ENCODE results near the gene VCL. TPM values are rescaled to one million over a fixed set of nuclear protein-coding genes. Genes with fewer than 3 reads are reported as not detected.
"Not testable (repeated sequence)": the region's sequence is repeated elsewhere in the genome, so short reads cannot be mapped to it uniquely, and the experiment has no call there.

The VCL gene
- total and polyA plus RNA-seq, 5 donors from 2014 or later = 11.4 to 39.2 (median 15.9) TPM

GRCh38 chr10:74135452-74135851 lies 137.5 kb downstream of the VCL start:
- no peaks in the 10 kb centered on the region for H3K27me3 Mint-ChIP-seq
- H3K9me3 Mint-ChIP-seq = no peaks in the 10 kb centered on the region
- no peaks in the 10 kb centered on the region for H3K4me1 ChIP-seq (ENCODE audit: control insufficient read depth, insufficient read depth, low read length, poor library complexity, severe bottlenecking)
- peaks cover 73% of the 10 kb centered on the region for H3K36me3 ChIP-seq (ENCODE audit: control insufficient read depth, insufficient read depth, low read length)
- no peak overlapping the region for H3K27ac Mint-ChIP-seq
- H3K4me1 Mint-ChIP-seq = peaks cover 0 to 6% (median 5%) of the 10 kb centered on the region in 4 donors
- H3K4me3 ChIP-seq (ENCODE audit: low read depth, low read length) = no peak overlapping the region
- no peaks in the 10 kb centered on the region for H3K27me3 ChIP-seq (ENCODE audit: control insufficient read depth, insufficient read depth, low read length)
- H3K4me3 Mint-ChIP-seq = no peak overlapping the region
- H3K27ac ChIP-seq (ENCODE audit: insufficient read depth, low read length, poor library complexity, severe bottlenecking) = no peak overlapping the region
- DNase-seq (no peak), ATAC-seq (ENCODE audit: low read depth in 2 of 2) (no peak)
- H3K9me3 ChIP-seq (ENCODE audit: control insufficient read depth in 2 of 2, low read length in 2 of 2) = no peaks in the 10 kb centered on the region
- H3K36me3 Mint-ChIP-seq = peaks cover 33% of the 10 kb centered on the region

DNA sequence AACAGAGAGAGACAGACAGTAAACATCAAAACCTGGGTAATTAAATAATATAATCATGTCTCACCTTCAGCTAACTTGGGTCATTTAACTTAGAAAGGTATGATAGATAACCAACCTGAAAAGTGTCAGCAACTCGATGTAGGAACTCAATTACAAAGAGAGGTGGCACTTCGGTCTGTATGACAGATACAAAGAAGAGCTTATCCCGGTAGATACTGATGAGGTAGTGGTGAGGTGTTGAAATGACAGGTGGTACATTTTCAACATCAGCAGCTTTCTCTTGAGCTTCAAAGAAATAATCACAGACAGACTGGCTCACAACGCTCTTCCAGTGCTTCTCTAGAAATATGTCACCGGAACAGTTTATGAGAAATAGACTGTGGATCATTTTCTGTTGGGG lies 140.1 kb downstream of the VCL start:
- no peak overlapping the region for H3K27ac Mint-ChIP-seq

DNA sequence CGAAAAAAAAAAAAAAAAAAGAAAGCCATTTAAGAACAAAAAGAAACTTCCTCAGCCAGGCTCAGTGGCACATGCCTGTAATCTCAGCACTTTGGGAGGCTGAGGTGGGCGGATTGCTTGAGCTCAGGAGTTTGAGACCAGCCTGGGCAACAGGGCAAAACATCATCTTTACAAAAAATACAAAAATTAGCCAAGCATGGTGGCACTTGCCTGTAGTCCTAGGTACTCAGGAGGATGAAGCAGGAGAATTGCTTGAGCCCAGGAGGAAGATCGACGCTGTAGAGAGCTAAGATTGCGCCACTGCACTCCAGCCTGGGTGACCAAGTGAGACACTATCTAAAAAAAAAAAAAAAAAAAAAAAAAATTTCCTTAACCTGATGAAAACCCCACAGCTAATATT lies 140.7 kb downstream of the VCL start:
- H3K9me3 ChIP-seq (ENCODE audit: control insufficient read depth in 2 of 2, low read length in 2 of 2); H3K27ac Mint-ChIP-seq; H3K4me3 Mint-ChIP-seq; H3K9me3 Mint-ChIP-seq; H3K27ac ChIP-seq (ENCODE audit: insufficient read depth, low read length, poor library complexity, severe bottlenecking); DNase-seq; H3K27me3 Mint-ChIP-seq; H3K27me3 ChIP-seq (ENCODE audit: control insufficient read depth, insufficient read depth, low read length); H3K4me3 ChIP-seq (ENCODE audit: low read depth, low read length); H3K4me1 ChIP-seq (ENCODE audit: control insufficient read depth, insufficient read depth, low read length, poor library complexity, severe bottlenecking); ATAC-seq (ENCODE audit: low read depth in 2 of 2): not testable (repeated sequence)
- H3K36me3 ChIP-seq (ENCODE audit: control insufficient read depth, insufficient read depth, low read length) = peaks cover 53% of the 10 kb centered on the region
- Mint-ChIP-seq H3K36me3 (peaks cover 29% of the 10 kb centered on the region), H3K4me1 (peaks cover 10 to 19% (median 15%) of the 10 kb centered on the region in 4 donors)

More for the DNA sequence above, 140.1 kb downstream of the VCL start:
- ATAC-seq (ENCODE audit: low read depth in 2 of 2) = no peak
- Mint-ChIP-seq H3K9me3 (no peaks in the 10 kb centered on the region), H3K27me3 (no peaks in the 10 kb centered on the region), H3K4me3 (no peak overlapping the region), H3K36me3 (peaks cover 29% of the 10 kb centered on the region), H3K4me1 (peaks cover 10 to 19% (median 15%) of the 10 kb centered on the region in 4 donors)
- no peaks in the 10 kb centered on the region for H3K9me3 ChIP-seq (ENCODE audit: control insufficient read depth in 2 of 2, low read length in 2 of 2)
- H3K36me3 ChIP-seq (ENCODE audit: control insufficient read depth, insufficient read depth, low read length) = peaks cover 59% of the 10 kb centered on the region
- no peak for DNase-seq
- no peak overlapping the region for H3K27ac ChIP-seq (ENCODE audit: insufficient read depth, low read length, poor library complexity, severe bottlenecking)
- no peak overlapping the region for H3K4me3 ChIP-seq (ENCODE audit: low read depth, low read length)
- no peaks in the 10 kb centered on the region for H3K27me3 ChIP-seq (ENCODE audit: control insufficient read depth, insufficient read depth, low read length)
- no peaks in the 10 kb centered on the region for H3K4me1 ChIP-seq (ENCODE audit: control insufficient read depth, insufficient read depth, low read length, poor library complexity, severe bottlenecking)

DNA sequence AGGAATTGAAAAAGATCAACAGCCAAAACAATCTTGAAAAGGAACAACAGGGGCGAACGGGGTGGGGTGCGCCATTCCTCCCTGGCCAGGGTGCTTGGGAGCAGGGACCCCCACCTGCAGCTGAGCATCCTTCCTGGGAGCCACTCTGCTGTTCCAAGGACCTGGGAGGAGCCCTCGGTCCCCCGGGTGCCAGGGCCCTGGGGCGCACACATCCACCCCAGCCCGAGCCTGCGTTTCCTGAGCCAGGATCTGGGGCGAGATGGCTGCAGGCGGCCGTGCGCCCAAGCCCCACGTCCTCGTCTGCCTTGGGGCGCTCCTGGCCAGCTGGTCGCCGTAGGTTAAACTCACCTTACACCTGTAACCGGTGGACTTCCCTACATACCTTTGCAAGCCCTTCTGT lies 142.1 kb downstream of the VCL start:
- Histone ChIP-seq H3K27ac (ENCODE audit: insufficient read depth, low read length, poor library complexity, severe bottlenecking) (no peak overlapping the region), H3K9me3 (ENCODE audit: control insufficient read depth in 2 of 2, low read length in 2 of 2) (no peaks in the 10 kb centered on the region), H3K4me3 (ENCODE audit: low read depth, low read length) (no peak overlapping the region), H3K36me3 (ENCODE audit: control insufficient read depth, insufficient read depth, low read length) (peaks cover 39% of the 10 kb centered on the region), H3K4me1 (ENCODE audit: control insufficient read depth, insufficient read depth, low read length, poor library complexity, severe bottlenecking) (peaks cover under 1% of the 10 kb centered on the region), H3K27me3 (ENCODE audit: control insufficient read depth, insufficient read depth, low read length) (no peaks in the 10 kb centered on the region)
- no peak for DNase-seq
- ATAC-seq (ENCODE audit: low read depth in 2 of 2) = no peak
- Mint-ChIP-seq H3K4me3 (no peak overlapping the region), H3K27ac (no peak overlapping the region), H3K36me3 (peaks cover 22% of the 10 kb centered on the region), H3K27me3 (no peaks in the 10 kb centered on the region), H3K9me3 (no peaks in the 10 kb centered on the region), H3K4me1 (peaks cover 13 to 22% (median 16%) of the 10 kb centered on the region in 4 donors)

- ATAC-seq (ENCODE audit: low read depth in 2 of 2) = no peak
- peaks cover 33% of the 10 kb centered on the region for H3K36me3 ChIP-seq (ENCODE audit: control insufficient read depth, insufficient read depth, low read length)
Measured at GRCh38 chr10:74140553-74140952, 142.6 kb downstream of the VCL start.

GRCh38 chr10:74145133-74145532 lies 147.2 kb downstream of the VCL start:
- H3K9me3 ChIP-seq (ENCODE audit: control insufficient read depth in 2 of 2, low read length in 2 of 2) = no peaks in the 10 kb centered on the region
- H3K27ac ChIP-seq (ENCODE audit: insufficient read depth, low read length, poor library complexity, severe bottlenecking) = no peak overlapping the region
- H3K27ac Mint-ChIP-seq = peak overlapping the region in 1 of 3 donors; percentile 3
- no peak overlapping the region for H3K4me3 ChIP-seq (ENCODE audit: low read depth, low read length)
- H3K36me3 ChIP-seq (ENCODE audit: control insufficient read depth, insufficient read depth, low read length) = peaks cover 3% of the 10 kb centered on the region
- no peak overlapping the region for H3K4me3 Mint-ChIP-seq
- no peaks in the 10 kb centered on the region for H3K27me3 ChIP-seq (ENCODE audit: control insufficient read depth, insufficient read depth, low read length)
- H3K4me1 Mint-ChIP-seq = peaks cover 31 to 50% (median 38%) of the 10 kb centered on the region in 4 donors
- H3K27me3 Mint-ChIP-seq = no peaks in the 10 kb centered on the region
- no peaks in the 10 kb centered on the region for H3K9me3 Mint-ChIP-seq
- peaks cover 24% of the 10 kb centered on the region for H3K36me3 Mint-ChIP-seq
- DNase-seq (no peak), ATAC-seq (ENCODE audit: low read depth in 2 of 2) (no peak)
- peaks cover 37% of the 10 kb centered on the region for H3K4me1 ChIP-seq (ENCODE audit: control insufficient read depth, insufficient read depth, low read length, poor library complexity, severe bottlenecking)

More at GRCh38 chr10:74140553-74140952, 142.6 kb downstream of the VCL start:
- H3K4me3 Mint-ChIP-seq = no peak overlapping the region
- H3K27ac Mint-ChIP-seq = peak overlapping the region in 1 of 3 donors; percentile 74
- peaks cover 17 to 25% (median 21%) of the 10 kb centered on the region in 4 donors for H3K4me1 Mint-ChIP-seq
- no peaks in the 10 kb centered on the region for H3K9me3 ChIP-seq (ENCODE audit: control insufficient read depth in 2 of 2, low read length in 2 of 2)
- no peaks in the 10 kb centered on the region for H3K27me3 Mint-ChIP-seq
- no peak overlapping the region for H3K4me3 ChIP-seq (ENCODE audit: low read depth, low read length)
- H3K27me3 ChIP-seq (ENCODE audit: control insufficient read depth, insufficient read depth, low read length) = no peaks in the 10 kb centered on the region
- H3K9me3 Mint-ChIP-seq = no peaks in the 10 kb centered on the region
- peaks cover 24% of the 10 kb centered on the region for H3K36me3 Mint-ChIP-seq
- H3K4me1 ChIP-seq (ENCODE audit: control insufficient read depth, insufficient read depth, low read length, poor library complexity, severe bottlenecking) = peaks cover 6% of the 10 kb centered on the region
- no peak for DNase-seq
- H3K27ac ChIP-seq (ENCODE audit: insufficient read depth, low read length, poor library complexity, severe bottlenecking) = no peak overlapping the region

GRCh38 chr10:74146980-74147379 lies 149.1 kb downstream of the VCL start:
- not testable (repeated sequence) for H3K27ac ChIP-seq (ENCODE audit: insufficient read depth, low read length, poor library complexity, severe bottlenecking); H3K4me3 ChIP-seq (ENCODE audit: low read depth, low read length); H3K9me3 ChIP-seq (ENCODE audit: control insufficient read depth in 2 of 2, low read length in 2 of 2); H3K9me3 Mint-ChIP-seq; H3K27me3 ChIP-seq (ENCODE audit: control insufficient read depth, insufficient read depth, low read length); H3K36me3 ChIP-seq (ENCODE audit: control insufficient read depth, insufficient read depth, low read length); ATAC-seq (ENCODE audit: low read depth in 2 of 2); DNase-seq; H3K27me3 Mint-ChIP-seq
- Mint-ChIP-seq H3K36me3 (peaks cover 22% of the 10 kb centered on the region), H3K4me3 (peak overlapping the region in 1 of 4 donors; percentile 78), H3K4me1 (peaks cover 24 to 50% (median 33%) of the 10 kb centered on the region in 4 donors), H3K27ac (peak overlapping the region in 1 of 3 donors; percentile 41)
- H3K4me1 ChIP-seq (ENCODE audit: control insufficient read depth, insufficient read depth, low read length, poor library complexity, severe bottlenecking) = peaks cover 45% of the 10 kb centered on the region

- H3K9me3 ChIP-seq (ENCODE audit: control insufficient read depth in 2 of 2, low read length in 2 of 2) = no peaks in the 10 kb centered on the region
- Mint-ChIP-seq H3K27me3 (no peaks in the 10 kb centered on the region), H3K4me1 (peaks cover 28 to 61% (median 43%) of the 10 kb centered on the region in 4 donors), H3K36me3 (peaks cover 16% of the 10 kb centered on the region), H3K4me3 (peak within 1 kb of the TSS in 1 of 4 donors; percentile 93), H3K9me3 (no peaks in the 10 kb centered on the region), H3K27ac (peak within 1 kb of the TSS in 1 of 3 donors; percentile 74)
- H3K4me3 ChIP-seq (ENCODE audit: low read depth, low read length) = peak within 1 kb of the TSS; percentile 91
- peak within 1 kb of the TSS; percentile 96 for H3K27ac ChIP-seq (ENCODE audit: insufficient read depth, low read length, poor library complexity, severe bottlenecking)
- no peaks in the 10 kb centered on the region for H3K27me3 ChIP-seq (ENCODE audit: control insufficient read depth, insufficient read depth, low read length)
- peaks cover 56% of the 10 kb centered on the region for H3K4me1 ChIP-seq (ENCODE audit: control insufficient read depth, insufficient read depth, low read length, poor library complexity, severe bottlenecking)
- H3K36me3 ChIP-seq (ENCODE audit: control insufficient read depth, insufficient read depth, low read length) = peaks cover 3% of the 10 kb centered on the region
- ATAC-seq (ENCODE audit: low read depth in 2 of 2) = peak; percentile 60
- DNase-seq = peak in 1 of 3 donors; percentile 83
Measured at GRCh38 chr10:74150204-74150989, 152.5 kb downstream of the VCL start, which contains the start of gene AP3M1. Gene AP3M1 (minus strand): TSS chr10:74150828. CDS start chr10:74138379, 12,449 bp downstream.

Data from CD4-positive, CD25-positive, alpha-beta regulatory T cell (primary cell).